Measurements from ENCODE around the gene GRM8. TPM values are rescaled to one million over a fixed set of nuclear protein-coding genes. Genes with fewer than 3 reads are reported as not detected.

GRM8 gene
- total and polyA plus RNA-seq, 2 donors from 2014 or later = 3.2 TPM; not detected in 1

DNA sequence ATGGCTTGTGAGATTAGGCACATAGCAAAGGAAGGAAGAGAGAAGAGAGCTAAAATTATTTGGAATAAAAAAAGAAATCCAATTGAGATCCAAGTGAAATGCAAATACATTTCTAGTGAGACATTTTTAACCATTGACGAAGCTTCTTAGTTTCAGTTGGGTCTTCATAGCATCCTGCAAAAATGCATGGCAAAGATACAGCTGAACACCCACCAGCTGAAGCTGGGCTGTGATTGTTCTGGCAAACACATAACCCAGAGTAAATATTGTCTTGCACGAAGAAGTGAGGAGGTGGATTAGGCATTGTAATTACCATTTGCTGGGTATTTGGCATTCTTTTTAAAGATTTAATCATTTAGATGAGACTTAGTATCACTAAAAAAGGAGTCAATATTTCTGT, 409.4 kb downstream of the GRM8 start:
- no peak for FAIRE-seq
- Histone ChIP-seq H3K9me3 (ENCODE audit: control insufficient read depth in 2 of 3, insufficient read depth in 1 of 3, low read length in 3 of 3) (no peaks in the 10 kb centered on the region), H3K9ac (ENCODE audit: low read length in 3 of 3) (no peak overlapping the region), H3K4me3 (ENCODE audit: low read length in 3 of 3) (no peak overlapping the region), H3K36me3 (ENCODE audit: control insufficient read depth in 2 of 3, insufficient read depth in 3 of 3, low read length in 3 of 3) (no peaks in the 10 kb centered on the region), H3K27me3 (ENCODE audit: control insufficient read depth, insufficient read depth, low read length) (no peaks in the 10 kb centered on the region), H3K4me1 (ENCODE audit: control insufficient read depth in 2 of 3, insufficient read depth in 2 of 3, low read depth in 1 of 3, low read length in 3 of 3) (no peaks in the 10 kb centered on the region), H3K27ac (ENCODE audit: low read depth in 2 of 2, low read length in 2 of 2) (no peak overlapping the region)
- no peak for DNase-seq
- TF ChIP-seq, protein P1, sequence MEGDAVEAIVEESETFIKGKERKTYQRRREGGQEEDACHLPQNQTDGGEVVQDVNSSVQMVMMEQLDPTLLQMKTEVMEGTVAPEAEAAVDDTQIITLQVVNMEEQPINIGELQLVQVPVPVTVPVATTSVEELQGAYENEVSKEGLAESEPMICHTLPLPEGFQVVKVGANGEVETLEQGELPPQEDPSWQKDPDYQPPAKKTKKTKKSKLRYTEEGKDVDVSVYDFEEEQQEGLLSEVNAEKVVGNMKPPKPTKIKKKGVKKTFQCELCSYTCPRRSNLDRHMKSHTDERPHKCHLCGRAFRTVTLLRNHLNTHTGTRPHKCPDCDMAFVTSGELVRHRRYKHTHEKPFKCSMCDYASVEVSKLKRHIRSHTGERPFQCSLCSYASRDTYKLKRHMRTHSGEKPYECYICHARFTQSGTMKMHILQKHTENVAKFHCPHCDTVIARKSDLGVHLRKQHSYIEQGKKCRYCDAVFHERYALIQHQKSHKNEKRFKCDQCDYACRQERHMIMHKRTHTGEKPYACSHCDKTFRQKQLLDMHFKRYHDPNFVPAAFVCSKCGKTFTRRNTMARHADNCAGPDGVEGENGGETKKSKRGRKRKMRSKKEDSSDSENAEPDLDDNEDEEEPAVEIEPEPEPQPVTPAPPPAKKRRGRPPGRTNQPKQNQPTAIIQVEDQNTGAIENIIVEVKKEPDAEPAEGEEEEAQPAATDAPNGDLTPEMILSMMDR (IDR thresholded peaks at IDR 0.05; ENCODE audit: borderline replicate concordance, extremely low read depth, insufficient read depth) = no peak
- intact Hi-C loops (cut with DNase I) = no loop called here

DNA sequence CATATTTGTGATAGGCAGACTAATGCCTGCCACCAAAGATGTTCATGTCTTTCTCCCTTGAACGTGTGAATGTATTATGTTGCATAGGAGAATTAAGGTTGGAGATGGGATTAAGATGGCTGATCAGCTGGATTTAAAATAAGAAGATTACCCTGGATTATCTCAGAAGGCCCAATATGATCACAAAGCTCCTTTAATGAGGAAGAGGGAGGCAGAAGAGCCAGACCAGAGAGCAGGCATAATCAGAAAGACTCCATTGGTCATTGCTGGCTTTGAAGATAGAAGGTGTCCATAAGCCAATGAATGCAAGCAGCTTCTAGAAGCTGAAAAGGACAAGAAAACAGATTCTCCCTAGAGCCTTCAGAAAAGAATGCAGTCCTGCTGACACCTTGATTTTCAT, 410.3 kb downstream of the GRM8 start:
- Histone ChIP-seq H3K4me3 (ENCODE audit: low read length in 3 of 3) (no peak overlapping the region), H3K9me3 (ENCODE audit: control insufficient read depth in 2 of 3, insufficient read depth in 1 of 3, low read length in 3 of 3) (no peaks in the 10 kb centered on the region), H3K9ac (ENCODE audit: low read length in 3 of 3) (no peak overlapping the region), H3K4me1 (ENCODE audit: control insufficient read depth in 2 of 3, insufficient read depth in 2 of 3, low read depth in 1 of 3, low read length in 3 of 3) (no peaks in the 10 kb centered on the region), H3K36me3 (ENCODE audit: control insufficient read depth in 2 of 3, insufficient read depth in 3 of 3, low read length in 3 of 3) (no peaks in the 10 kb centered on the region), H3K27me3 (ENCODE audit: control insufficient read depth, insufficient read depth, low read length) (no peaks in the 10 kb centered on the region), H3K27ac (ENCODE audit: low read depth in 2 of 2, low read length in 2 of 2) (no peak overlapping the region)
- no peak for DNase-seq
- FAIRE-seq = no peak
- intact Hi-C loops (cut with DNase I) = no loop called here
- TF ChIP-seq, protein P1 (IDR thresholded peaks at IDR 0.05; ENCODE audit: borderline replicate concordance, extremely low read depth, insufficient read depth) = no peak

DNA sequence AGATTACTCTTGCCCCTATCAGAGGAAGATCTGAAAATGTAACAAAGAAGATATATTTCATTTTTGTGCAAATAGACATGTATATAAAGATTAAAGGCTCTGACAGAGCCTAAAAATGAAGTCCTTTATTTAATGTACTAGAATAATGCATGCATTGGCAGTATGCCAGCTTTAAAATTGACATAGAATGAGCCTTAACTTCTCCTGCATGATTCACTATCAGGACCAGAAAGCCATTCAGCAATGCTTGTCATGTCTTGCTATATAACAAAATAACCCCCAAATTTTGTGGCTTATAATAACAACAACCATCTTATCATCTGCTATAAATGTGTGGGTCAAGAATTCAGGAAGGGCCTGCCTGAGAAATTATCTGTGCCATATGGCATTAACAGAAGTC, 411.9 kb downstream of the GRM8 start:
- Histone ChIP-seq H3K4me1 (ENCODE audit: control insufficient read depth in 2 of 3, insufficient read depth in 2 of 3, low read depth in 1 of 3, low read length in 3 of 3) (no peaks in the 10 kb centered on the region), H3K36me3 (ENCODE audit: control insufficient read depth in 2 of 3, insufficient read depth in 3 of 3, low read length in 3 of 3) (no peaks in the 10 kb centered on the region), H3K27me3 (ENCODE audit: control insufficient read depth, insufficient read depth, low read length) (no peaks in the 10 kb centered on the region), H3K4me3 (ENCODE audit: low read length in 3 of 3) (no peak overlapping the region), H3K9me3 (ENCODE audit: control insufficient read depth in 2 of 3, insufficient read depth in 1 of 3, low read length in 3 of 3) (no peaks in the 10 kb centered on the region), H3K9ac (ENCODE audit: low read length in 3 of 3) (no peak overlapping the region), H3K27ac (ENCODE audit: low read depth in 2 of 2, low read length in 2 of 2) (no peak overlapping the region)
- TF ChIP-seq, protein P1 (IDR thresholded peaks at IDR 0.05; ENCODE audit: borderline replicate concordance, extremely low read depth, insufficient read depth) = no peak
- FAIRE-seq = no peak
- intact Hi-C loops (cut with DNase I) = no loop called here
- DNase-seq = no peak

DNA sequence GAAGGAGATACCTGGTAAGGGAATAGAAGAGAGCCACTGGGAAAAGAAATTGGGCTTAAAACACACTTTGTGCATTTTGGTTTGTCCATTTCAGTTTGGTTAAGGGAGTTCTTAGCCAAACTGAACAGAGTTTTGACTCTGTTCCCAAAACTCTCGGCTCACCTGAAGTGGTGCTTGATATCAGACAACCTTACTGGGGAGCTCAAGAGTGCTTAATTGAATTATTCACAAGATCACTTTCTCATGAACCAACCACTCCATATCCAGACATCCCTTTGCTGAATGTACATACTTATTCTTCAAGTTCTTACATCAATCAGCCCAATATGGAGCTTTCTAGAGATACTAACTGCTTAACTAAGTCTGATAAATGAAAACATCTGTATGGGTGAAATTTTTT, 413.1 kb downstream of the GRM8 start:
- Histone ChIP-seq H3K9me3 (ENCODE audit: control insufficient read depth in 2 of 3, insufficient read depth in 1 of 3, low read length in 3 of 3) (no peaks in the 10 kb centered on the region), H3K9ac (ENCODE audit: low read length in 3 of 3) (no peak overlapping the region), H3K36me3 (ENCODE audit: control insufficient read depth in 2 of 3, insufficient read depth in 3 of 3, low read length in 3 of 3) (no peaks in the 10 kb centered on the region), H3K27ac (ENCODE audit: low read depth in 2 of 2, low read length in 2 of 2) (no peak overlapping the region), H3K4me3 (ENCODE audit: low read length in 3 of 3) (no peak overlapping the region), H3K27me3 (ENCODE audit: control insufficient read depth, insufficient read depth, low read length) (no peaks in the 10 kb centered on the region), H3K4me1 (ENCODE audit: control insufficient read depth in 2 of 3, insufficient read depth in 2 of 3, low read depth in 1 of 3, low read length in 3 of 3) (no peaks in the 10 kb centered on the region)
- FAIRE-seq (no peak), DNase-seq (no peak)
- TF ChIP-seq, protein P1 (IDR thresholded peaks at IDR 0.05; ENCODE audit: borderline replicate concordance, extremely low read depth, insufficient read depth) = no peak
- intact Hi-C loops (cut with DNase I) = no loop called here

Measured in kidney (tissue), 14 donors.